ENCODE data around the gene ME3.

ME3 gene

DNA sequence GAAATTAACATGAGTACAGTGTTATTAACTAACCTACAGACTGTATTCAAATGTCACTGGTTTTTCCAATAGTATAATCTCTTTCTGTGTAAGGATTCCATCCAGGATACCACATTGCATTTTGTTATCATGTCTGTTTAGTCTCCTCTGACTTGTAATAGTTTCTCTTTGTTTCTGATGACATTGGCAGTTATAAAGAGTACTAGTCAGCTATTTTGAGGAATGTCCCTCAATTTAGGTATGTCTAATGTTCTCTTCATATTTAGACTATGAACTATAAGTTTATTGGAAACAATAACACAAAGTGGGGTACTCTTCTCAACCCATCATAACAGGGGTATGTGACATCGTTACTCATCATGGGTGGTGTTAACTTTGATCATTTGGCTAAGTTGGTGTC, 20.3 kb upstream of the ME3 start:
- no peak for DNase-seq
- no peak for ATAC-seq

GRCh38 chr11:86692317-86692716, 19.9 kb upstream of the ME3 start:
- ATAC-seq = no peak
- no peak for DNase-seq

DNA sequence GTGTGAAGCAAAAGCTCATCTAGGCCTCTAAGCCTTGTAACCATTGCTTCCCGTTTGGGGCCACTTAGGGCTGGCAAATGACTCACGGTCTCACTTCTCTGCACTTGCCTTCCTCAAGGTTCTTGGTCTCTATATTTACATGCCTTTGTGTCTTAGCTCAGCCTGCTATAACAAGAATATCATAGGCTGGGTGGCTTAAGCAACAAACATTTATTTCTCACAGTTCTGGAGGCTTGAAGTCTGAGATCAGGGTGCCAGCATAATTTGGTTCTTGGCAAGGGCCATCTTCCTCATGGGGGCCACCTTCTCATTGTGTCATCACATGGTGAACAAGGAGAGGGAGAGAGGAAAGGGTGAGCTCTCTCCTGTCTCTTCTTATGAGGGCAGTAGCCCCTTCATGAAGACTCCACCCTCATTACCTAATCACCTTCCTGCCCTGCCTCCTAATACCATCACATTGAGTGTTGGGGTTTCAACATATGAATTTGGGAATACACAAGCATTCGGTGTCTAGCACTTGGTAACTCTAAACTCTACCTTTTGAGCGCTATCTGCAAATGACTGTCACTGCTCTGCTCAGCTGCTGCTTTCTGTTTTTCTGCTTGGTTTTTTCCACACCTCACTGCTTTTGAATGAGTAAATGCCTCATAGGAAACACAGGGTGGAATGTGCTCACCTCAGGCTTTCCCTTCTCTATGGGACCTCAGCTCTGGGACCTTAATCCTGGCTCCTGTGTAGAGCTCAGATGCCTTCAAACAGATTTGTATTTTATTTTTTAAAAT, 16.2 kb upstream of the ME3 start:
- DNase-seq = peak; percentile 15
- ATAC-seq = peak; percentile 75

DNA sequence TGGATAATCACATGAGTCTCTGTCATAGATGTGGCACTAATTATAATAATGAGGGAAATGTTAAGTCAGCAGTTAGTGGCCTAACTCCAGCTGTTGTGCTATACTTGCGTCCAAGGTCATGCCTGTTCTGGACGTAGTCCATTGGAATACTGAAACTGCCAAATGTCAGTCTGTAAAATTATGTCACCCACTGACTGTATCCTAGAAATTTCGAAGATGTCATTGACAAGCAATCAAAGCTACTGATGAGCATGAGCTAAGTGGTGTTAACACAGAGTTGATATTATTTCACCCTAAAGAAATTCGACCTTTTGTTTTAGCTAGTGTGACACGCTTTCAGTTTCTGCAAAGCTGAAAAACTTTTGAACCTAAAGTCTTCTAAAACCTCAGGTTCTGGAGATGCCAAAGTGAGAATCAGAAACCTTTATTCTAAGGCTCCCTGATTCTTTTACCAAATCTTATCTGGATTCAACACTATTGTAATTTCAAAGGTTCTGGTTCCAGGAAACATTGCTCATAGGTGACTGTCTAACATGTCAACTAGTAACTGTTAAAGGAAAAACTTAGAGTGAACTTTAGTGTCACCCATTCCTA, 14.9 kb upstream of the ME3 start:
- ATAC-seq (peak; percentile 76), DNase-seq (no peak)

DNA sequence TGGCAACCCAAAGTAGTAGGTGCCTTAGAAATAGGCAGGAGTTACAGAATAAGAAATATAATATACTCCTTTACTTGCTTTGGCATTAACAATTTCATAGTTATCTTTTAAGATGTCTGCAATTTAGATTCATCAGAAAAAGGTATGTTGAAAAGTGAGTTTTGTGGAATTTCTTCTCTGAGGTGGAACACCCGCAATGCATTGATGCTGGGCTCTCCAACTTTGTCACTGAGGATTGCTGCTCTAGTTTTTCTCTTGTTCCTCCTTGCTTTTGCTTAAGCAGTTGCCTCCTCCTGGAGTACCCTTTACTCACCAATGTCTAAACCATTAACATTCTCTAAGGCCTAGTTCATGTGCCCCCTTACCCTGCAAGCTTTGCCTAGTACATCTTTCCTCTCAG, 14.1 kb upstream of the ME3 start:
- ATAC-seq (no peak), DNase-seq (no peak)

DNA sequence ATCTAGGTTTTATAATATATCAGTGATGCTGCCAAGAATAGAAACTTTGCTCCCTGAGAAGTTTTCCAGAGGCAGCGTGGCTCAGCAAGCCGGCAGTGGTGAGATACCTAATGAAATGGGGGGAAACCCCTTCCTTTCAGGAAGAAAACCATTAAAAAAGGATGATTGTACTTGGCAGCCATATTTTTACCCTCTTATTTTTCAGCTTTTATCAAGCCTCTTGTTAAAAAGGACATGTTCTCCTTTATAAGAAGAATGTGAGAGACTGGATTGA, 9.0 kb upstream of the ME3 start:
- DNase-seq = no peak
- no peak for ATAC-seq

- DNase-seq = no peak
- no peak for ATAC-seq
Observed at GRCh38 chr11:86680716-86681482, 8.5 kb upstream of the ME3 start.

GRCh38 chr11:86678823-86679222, 6.4 kb upstream of the ME3 start:
- no peak for DNase-seq
- ATAC-seq = no peak

DNA sequence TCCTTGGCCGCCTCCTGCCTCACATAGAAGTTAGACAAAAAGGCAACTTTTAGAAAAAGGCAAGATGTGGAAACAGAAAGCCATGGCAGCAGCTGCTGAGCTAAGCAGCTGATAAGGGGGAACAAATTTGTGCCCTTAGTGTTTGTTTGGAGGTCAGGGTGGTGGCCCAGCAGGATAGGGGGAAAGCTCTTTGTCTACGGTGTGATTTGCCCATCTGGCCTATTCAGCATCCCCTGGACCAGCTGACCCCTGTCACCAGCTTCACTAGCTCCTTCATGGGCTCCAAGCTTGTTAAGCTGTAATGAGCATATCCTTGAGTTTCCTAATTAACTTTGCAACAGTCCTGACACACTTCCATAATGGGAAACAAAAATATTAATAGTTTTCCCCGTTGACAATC, 5.9 kb upstream of the ME3 start:
- DNase-seq (no peak), ATAC-seq (no peak)

GRCh38 chr11:86676533-86677154, 4.2 kb upstream of the ME3 start:
- no peak for ATAC-seq
- DNase-seq = no peak

- ATAC-seq (no peak), DNase-seq (no peak)
Observed at GRCh38 chr11:86676010-86676409, 3.6 kb upstream of the ME3 start.

DNA sequence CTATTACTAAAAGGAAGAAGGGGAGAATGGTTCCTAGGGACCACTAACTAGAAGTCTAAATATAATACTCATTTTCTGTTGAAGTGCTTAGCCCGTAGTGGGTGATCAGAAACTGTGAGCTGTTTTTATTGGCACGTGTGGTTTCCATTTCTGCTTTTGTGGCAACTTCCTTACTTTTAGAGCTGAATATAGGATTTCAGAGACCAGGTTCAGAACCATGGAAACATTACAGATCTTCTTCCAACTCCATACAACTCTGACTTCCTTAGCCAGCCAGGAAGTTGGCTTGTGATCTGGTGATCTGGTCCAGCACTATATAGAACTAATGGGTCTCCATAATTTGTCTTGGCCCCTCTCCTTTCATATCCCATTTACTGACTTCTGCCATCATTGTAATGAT, 2.6 kb upstream of the ME3 start:
- ATAC-seq = no peak
- DNase-seq = no peak

DNA sequence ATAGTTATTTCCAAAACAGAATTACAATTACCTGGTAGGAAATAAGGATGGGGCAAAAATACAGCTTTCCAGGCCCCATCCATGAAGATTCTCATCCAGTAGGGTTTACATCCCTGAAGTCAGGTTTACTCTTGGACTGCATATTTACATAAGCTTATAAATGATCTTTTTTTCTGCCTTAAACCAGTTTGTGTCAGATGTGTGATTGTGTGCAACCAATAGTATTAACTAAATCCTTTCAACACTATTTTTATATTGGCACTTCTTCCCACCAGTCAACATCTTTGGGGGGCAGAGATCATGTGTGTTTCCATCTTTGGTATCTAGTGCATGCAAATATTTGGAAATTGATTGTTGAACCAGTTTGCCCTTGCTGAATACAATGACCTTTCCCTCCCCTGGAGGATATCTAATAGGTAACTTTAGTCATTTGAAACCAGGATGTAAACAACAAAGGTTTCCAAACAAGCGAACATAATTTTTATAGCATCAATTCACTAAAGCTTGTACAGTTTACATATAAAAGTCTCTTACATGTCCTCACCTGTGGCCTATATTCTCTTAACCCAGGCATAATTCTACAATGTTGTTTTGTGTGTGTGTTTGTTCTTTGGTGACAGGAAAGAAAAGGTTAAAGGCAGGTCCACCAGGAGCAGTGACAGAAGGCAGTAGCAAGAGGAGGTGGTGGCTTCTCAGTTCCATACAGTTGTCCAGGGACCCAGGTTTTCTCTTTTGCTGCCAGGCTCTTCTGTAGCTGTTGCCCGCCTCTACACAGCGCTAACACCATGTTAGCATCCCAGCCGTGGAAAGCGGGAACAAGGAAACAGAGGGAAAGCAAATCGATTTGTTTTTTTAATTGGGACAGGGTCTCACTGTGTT, 1.7 kb upstream of the ME3 start:
- no peak for DNase-seq
- no peak for ATAC-seq

DNA sequence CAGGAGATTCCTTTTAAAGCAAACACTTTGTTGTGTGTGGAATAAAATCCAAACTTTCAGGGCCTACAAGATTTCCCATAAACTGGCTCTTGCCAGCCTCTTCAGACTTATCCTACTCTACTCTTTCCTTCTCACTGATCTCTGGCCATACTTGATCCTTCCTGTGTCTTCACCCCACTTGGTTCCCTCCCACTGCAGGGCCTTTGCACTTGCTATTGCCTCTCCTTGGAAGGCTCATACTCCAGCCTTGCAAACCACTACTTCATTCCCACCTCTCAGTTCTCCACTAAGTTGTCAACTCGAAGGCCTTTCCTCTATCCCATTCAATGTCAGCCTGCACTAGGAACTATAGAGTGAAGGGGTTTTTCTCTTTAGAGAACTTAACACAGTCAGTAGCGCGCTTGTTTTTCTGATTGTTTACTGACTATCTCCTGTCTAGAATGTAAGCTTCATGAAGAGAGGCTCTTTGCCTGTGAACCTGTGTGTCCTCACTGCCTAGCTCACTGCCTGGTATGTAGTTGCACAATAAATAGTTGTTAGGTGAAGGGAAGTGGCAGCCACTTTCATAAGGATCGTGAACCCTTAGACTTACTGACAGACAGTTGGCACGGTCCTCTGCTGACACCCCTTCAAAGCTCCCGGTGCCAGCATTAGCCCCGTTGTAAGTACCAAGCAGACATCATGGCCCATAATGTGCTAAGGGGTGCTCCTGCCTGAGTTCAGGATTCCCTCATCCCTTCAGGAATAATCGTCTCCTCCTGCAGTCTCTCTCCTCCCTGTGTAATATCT, 833 bp upstream of the ME3 start:
- ATAC-seq = no peak
- DNase-seq = no peak

DNA sequence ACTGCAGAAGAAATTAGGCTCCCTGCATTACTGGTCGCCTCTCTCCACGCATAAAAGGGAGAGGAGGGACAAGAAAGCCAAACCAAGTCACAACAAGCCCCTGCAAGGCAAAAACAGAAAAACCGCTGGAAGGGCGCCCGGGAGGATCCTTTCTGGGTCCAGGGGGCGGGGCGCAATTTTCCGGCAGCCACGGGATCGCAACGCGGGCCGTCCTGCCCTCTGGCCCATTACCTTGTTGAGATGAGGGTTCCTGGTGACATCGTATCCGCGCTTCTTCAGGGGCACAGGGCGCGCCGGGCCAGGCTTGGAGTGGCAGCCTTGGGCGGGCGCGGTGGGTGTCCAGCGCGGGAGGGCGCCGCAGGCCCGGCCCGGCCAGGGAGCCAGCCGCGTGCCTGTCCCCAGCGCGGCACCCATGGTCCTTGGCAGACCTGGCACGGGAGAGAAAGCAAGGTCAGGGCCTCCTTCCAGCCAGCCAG, 847 bp downstream of the ME3 start:
- DNase-seq (peak; percentile 19), ATAC-seq (peak; percentile 19)

- no peak for DNase-seq
- no peak for ATAC-seq
Observed at GRCh38 chr11:86670911-86671310, 1.5 kb downstream of the ME3 start.

GRCh38 chr11:86670181-86670580, 2.2 kb downstream of the ME3 start:
- ATAC-seq = no peak
- DNase-seq = no peak

DNA sequence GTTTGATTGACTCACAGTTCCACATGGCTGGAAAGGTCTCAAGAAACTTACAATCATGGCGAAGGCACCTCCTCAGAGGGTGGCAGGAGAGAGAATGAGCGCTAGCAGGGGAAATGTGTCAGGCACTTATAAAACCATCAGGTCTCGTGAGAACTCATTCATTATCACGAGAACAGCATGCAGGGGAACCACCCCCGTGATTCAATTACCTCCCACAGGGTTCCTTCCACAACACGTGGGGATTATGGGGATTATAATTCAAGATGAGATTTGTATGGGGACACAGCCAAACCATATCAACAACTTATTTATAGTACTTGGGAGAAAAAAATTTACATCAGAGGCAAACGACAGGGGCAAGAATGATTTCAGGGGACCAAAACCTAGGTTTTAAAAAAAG, 3.0 kb downstream of the ME3 start:
- ATAC-seq = no peak
- no peak for DNase-seq

GRCh38 chr11:86668929-86669328, 3.5 kb downstream of the ME3 start:
- DNase-seq = no peak
- no peak for ATAC-seq

GRCh38 chr11:86666193-86666592, 6.2 kb downstream of the ME3 start:
- no peak for ATAC-seq
- DNase-seq = no peak

DNA sequence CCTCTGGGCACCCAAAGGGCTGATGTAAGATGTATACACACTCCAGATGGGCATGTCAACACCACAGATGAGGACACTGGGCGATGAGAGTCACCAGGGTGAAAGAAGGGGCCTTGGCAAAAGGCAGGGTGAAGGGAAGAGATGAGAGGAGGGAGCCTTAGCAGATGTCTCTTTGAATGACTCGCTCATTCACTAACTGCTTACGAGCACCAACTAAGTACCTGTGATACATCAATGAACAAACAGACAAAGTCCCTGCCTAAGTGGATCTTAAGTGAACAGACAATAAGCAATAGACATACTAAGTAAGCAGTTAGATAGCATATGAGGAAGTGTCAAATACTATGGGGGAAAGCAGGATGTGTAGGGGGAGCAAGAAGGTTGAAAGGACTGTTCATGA, 7.5 kb downstream of the ME3 start:
- ATAC-seq = no peak
- no peak for DNase-seq

Measured in stimulated activated naive CD8-positive, alpha-beta T cell treated with anti-CD3 and anti-CD28 coated beads, Interleukin-15, Interleukin-2, amounts not matched to agents 100 U/mL and 50 U/mL, for 24 hours (primary cell).